Measurements from ENCODE around the gene ELAVL3. TPM values are rescaled to one million over a fixed set of nuclear protein-coding genes. Genes with fewer than 3 reads are reported as not detected.

ELAVL3 gene
- total and polyA plus RNA-seq, 2 donors from 2014 or later = 0.22 TPM; not detected in 1

- peaks cover 0 to 17% (median 6%) of the 10 kb centered on the region in 3 donors for H3K4me1 ChIP-seq (ENCODE audit: control insufficient read depth in 2 of 3, insufficient read depth in 2 of 3, low read depth in 1 of 3, low read length in 3 of 3)
- H3K27me3 ChIP-seq (ENCODE audit: control insufficient read depth, insufficient read depth, low read length) = peaks cover 11% of the 10 kb centered on the region
- H3K9me3 ChIP-seq (ENCODE audit: control insufficient read depth in 2 of 3, insufficient read depth in 1 of 3, low read length in 3 of 3) = no peaks in the 10 kb centered on the region
- intact Hi-C loops (cut with DNase I) = no loop called here
- FAIRE-seq = no peak
- no peak overlapping the region for H3K9ac ChIP-seq (ENCODE audit: low read length in 3 of 3)
- no peaks in the 10 kb centered on the region for H3K36me3 ChIP-seq (ENCODE audit: control insufficient read depth in 2 of 3, insufficient read depth in 3 of 3, low read length in 3 of 3)
- no peak overlapping the region for H3K27ac ChIP-seq (ENCODE audit: low read depth in 2 of 2, low read length in 2 of 2)
- H3K4me3 ChIP-seq (ENCODE audit: low read length in 3 of 3) = no peak overlapping the region
- DNase-seq = peak in 2 of 5 donors; percentile 53 to 75
- TF ChIP-seq CTCF (IDR thresholded peaks at IDR 0.05; ENCODE audit: borderline replicate concordance, extremely low read depth, insufficient read depth) = no peak
Measured at GRCh38 chr19:11423164-11423790, 57.6 kb downstream of the ELAVL3 start.

GRCh38 chr19:11422163-11423065 lies 58.4 kb downstream of the ELAVL3 start:
- H3K4me3 ChIP-seq (ENCODE audit: low read length in 3 of 3) = peak overlapping the region in 2 of 3 donors; percentile 7 to 64
- no peak for TF ChIP-seq CTCF (IDR thresholded peaks at IDR 0.05; ENCODE audit: borderline replicate concordance, extremely low read depth, insufficient read depth)
- intact Hi-C loops (cut with DNase I) = no loop called here
- DNase-seq (peak; percentile 56 to 95 (median 69)), FAIRE-seq (no peak)
- H3K36me3 ChIP-seq (ENCODE audit: control insufficient read depth in 2 of 3, insufficient read depth in 3 of 3, low read length in 3 of 3) = no peaks in the 10 kb centered on the region
- H3K9me3 ChIP-seq (ENCODE audit: control insufficient read depth in 2 of 3, insufficient read depth in 1 of 3, low read length in 3 of 3) = no peaks in the 10 kb centered on the region
- H3K27me3 ChIP-seq (ENCODE audit: control insufficient read depth, insufficient read depth, low read length) = peaks cover 11% of the 10 kb centered on the region
- no peak overlapping the region for H3K9ac ChIP-seq (ENCODE audit: low read length in 3 of 3)
- H3K4me1 ChIP-seq (ENCODE audit: control insufficient read depth in 2 of 3, insufficient read depth in 2 of 3, low read depth in 1 of 3, low read length in 3 of 3) = peaks cover 0 to 17% (median 6%) of the 10 kb centered on the region in 3 donors
- peak overlapping the region; percentile 43 to 69 for H3K27ac ChIP-seq (ENCODE audit: low read depth in 2 of 2, low read length in 2 of 2)

GRCh38 chr19:11421371-11422098 lies 59.3 kb downstream of the ELAVL3 start:
- intact Hi-C loops (cut with DNase I) = no loop called here
- no peaks in the 10 kb centered on the region for H3K36me3 ChIP-seq (ENCODE audit: control insufficient read depth in 2 of 3, insufficient read depth in 3 of 3, low read length in 3 of 3)
- H3K9ac ChIP-seq (ENCODE audit: low read length in 3 of 3) = peak overlapping the region in 1 of 3 donors; percentile 78
- peak; percentile 37 to 87 (median 46) for DNase-seq
- H3K9me3 ChIP-seq (ENCODE audit: control insufficient read depth in 2 of 3, insufficient read depth in 1 of 3, low read length in 3 of 3) = no peaks in the 10 kb centered on the region
- H3K4me1 ChIP-seq (ENCODE audit: control insufficient read depth in 2 of 3, insufficient read depth in 2 of 3, low read depth in 1 of 3, low read length in 3 of 3) = peaks cover 0 to 20% (median 6%) of the 10 kb centered on the region in 3 donors
- peak overlapping the region in 1 of 3 donors; percentile 64 for H3K4me3 ChIP-seq (ENCODE audit: low read length in 3 of 3)
- FAIRE-seq = no peak
- H3K27ac ChIP-seq (ENCODE audit: low read depth in 2 of 2, low read length in 2 of 2) = peak overlapping the region; percentile 69 to 76
- TF ChIP-seq CTCF (IDR thresholded peaks at IDR 0.05; ENCODE audit: borderline replicate concordance, extremely low read depth, insufficient read depth) = no peak
- H3K27me3 ChIP-seq (ENCODE audit: control insufficient read depth, insufficient read depth, low read length) = peaks cover 11% of the 10 kb centered on the region

All from kidney (tissue), 14 donors.